BJ (cell line): Measurements from ENCODE around the gene AMPD2. TPM values are rescaled to one million over a fixed set of nuclear protein-coding genes. Genes with fewer than 3 reads are reported as not detected.

Experiments
- CTCF ChIA-PET: fragments of 350-600 bp; formaldehyde crosslinking; extraction: SDS; loops from one replicate; lab custom pipeline; 2021; ENCODE audit warnings: antibody characterized with exemption, inconsistent platforms; lab: Yijun Ruan, JAX
- POLR2A ChIA-PET: fragments of 300-600 bp; sonication (Branson Sonifier 250); formaldehyde crosslinking; extraction: SDS; loops from one replicate; lab custom pipeline; 2021; ENCODE audit warnings: antibody characterized with exemption; lab: Charles Lee
- DNase-seq: peaks from one replicate; pipeline ENCODE4 v3.0.0-alpha.2; 2011; ENCODE audit warnings: low read depth
- H3K27me3 ChIP-seq: 2 replicates; pipeline ENCODE4 v1.6.0; 2011; ENCODE audit warnings: low read length; ENCODE audit not compliant: control insufficient read depth, insufficient read depth
- H3K36me3 ChIP-seq: 2 replicates; pipeline ENCODE4 v1.5.1; 2011; ENCODE audit warnings: low read length; ENCODE audit not compliant: control insufficient read depth, insufficient read depth
- H3K4me3 ChIP-seq: 2 replicates; pipeline ENCODE4 v1.5.1; 2011; ENCODE audit warnings: low read depth, mild to moderate bottlenecking, control low read depth, low read length
- CTCF ChIP-seq: IDR thresholded peaks from 2 replicates; pipeline ENCODE4 v1.5.1; 2011; ENCODE audit warnings: low read depth, mild to moderate bottlenecking, control low read depth, inconsistent platforms, low read length, moderate library complexity; ENCODE audit not compliant: insufficient read depth
- polyA plus RNA-seq: library from polyadenylated mRNA; depleted of rRNA; stranded (reverse); fragments of >200 nt; gene quantifications from 2 replicates; pipeline ENCODE4 v1.2.3, GENCODE V29; 2011

AMPD2 gene
- polyA plus RNA-seq, 1 experiment: 86.9 TPM

- DNase-seq: no peak
- TF ChIP-seq CTCF: no peak
- POLR2A ChIA-PET: no interaction called here
- CTCF ChIA-PET: interaction anchor here (1.1 to 11.8 kb wide), 8 partner anchors 10 to 349 kb away, joined by 3 to 288 read pairs (median 77); partner anchors contain the start of genes AHCYL1, AMPD2, GNAI3 and GNAT2
- H3K4me3 ChIP-seq: no peak overlapping the region
- H3K27me3 ChIP-seq: no peaks in the 10 kb centered on the region
- H3K36me3 ChIP-seq: peaks cover 14% of the 10 kb centered on the region
These were observed 16.2 kb downstream of the AMPD2 start for GRCh38 chr1:109635862-109636200.

GRCh38 chr1:109636201-109636952 lies 16.7 kb downstream of the AMPD2 start:
- no peak for DNase-seq
- ChIA-PET POLR2A (no interaction called here), CTCF (interaction anchor here (1.0 to 11.8 kb wide), 9 partner anchors 11 to 349 kb away, joined by 3 to 288 read pairs (median 40); partner anchors contain the start of genes AHCYL1, AMPD2, GNAI3 and GNAT2)
- no peaks in the 10 kb centered on the region for H3K27me3 ChIP-seq
- no peak for TF ChIP-seq CTCF
- peaks cover 9% of the 10 kb centered on the region for H3K36me3 ChIP-seq
- no peak overlapping the region for H3K4me3 ChIP-seq

GRCh38 chr1:109637446-109637845 lies 17.8 kb downstream of the AMPD2 start:
- DNase-seq: no peak
- Histone ChIP-seq H3K27me3 (no peaks in the 10 kb centered on the region), H3K36me3 (peaks cover 3% of the 10 kb centered on the region; the same call in 1 of the 2 replicates), H3K4me3 (no peak overlapping the region)
- POLR2A ChIA-PET: interaction anchor here (0.6 kb wide), 1 partner anchor 155 kb away, joined by 3 read pairs; no protein-coding TSS in a partner anchor
- no peak for TF ChIP-seq CTCF
- CTCF ChIA-PET: interaction anchor here (0.6 to 11.8 kb wide), 8 partner anchors 12 to 348 kb away, joined by 3 to 288 read pairs (median 77); partner anchors contain the start of genes AHCYL1, AMPD2, GNAT2 and GSTM4

GRCh38 chr1:109639063-109639840 lies 19.6 kb downstream of the AMPD2 start:
- no peak overlapping the region for H3K4me3 ChIP-seq
- ChIA-PET CTCF (interaction anchor here (0.7 to 11.8 kb wide), 26 partner anchors 14 to 372 kb away, joined by 3 to 288 read pairs (median 7); partner anchors contain the start of genes AHCYL1, AMPD2, CYB561D1 and EPS8L3), POLR2A (interaction anchor here (1.4 kb wide), 1 partner anchor 91 kb away, joined by 5 read pairs; the partner anchor contains the start of gene GNAI3)
- no peak for DNase-seq
- no peaks in the 10 kb centered on the region for H3K36me3 ChIP-seq
- no peaks in the 10 kb centered on the region for H3K27me3 ChIP-seq
- no peak for TF ChIP-seq CTCF
